GM19023 (cell line): ENCODE results near the gene MFSD2B.
"Not testable (repeated sequence)": the region's sequence is repeated elsewhere in the genome, so short reads cannot be mapped to it uniquely, and the experiment has no call there.

Source experiments
- ATAC-seq: cut with Tn5 transposase; IDR thresholded peaks from one replicate; pipeline ENCODE4 v1.9.1; 2021; ENCODE audit warnings: mild to moderate bottlenecking, moderate library complexity; ENCODE audit not compliant: unreplicated experiment

Gene MFSD2B

DNA sequence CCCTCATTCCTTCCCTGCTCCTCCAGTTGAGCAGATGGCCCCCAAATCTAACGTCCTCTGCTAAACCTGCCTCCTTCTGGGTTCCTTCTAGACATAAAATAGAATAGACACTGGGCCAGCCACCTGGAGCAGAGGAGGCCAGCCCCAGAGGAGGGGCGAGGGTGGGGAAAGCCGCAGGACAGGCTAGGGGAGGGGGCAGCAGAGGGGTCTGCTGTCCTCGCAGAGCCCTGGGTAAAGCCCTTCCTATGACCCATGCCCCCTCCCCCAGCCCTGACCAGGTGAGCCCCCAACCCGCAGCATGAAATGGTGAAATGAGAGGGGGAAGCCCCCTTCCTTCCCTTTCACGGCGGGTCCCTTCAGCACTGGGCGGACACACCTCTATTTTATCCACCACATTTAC lies 7.8 kb downstream of the MFSD2B start:
- no peak for ATAC-seq

DNA sequence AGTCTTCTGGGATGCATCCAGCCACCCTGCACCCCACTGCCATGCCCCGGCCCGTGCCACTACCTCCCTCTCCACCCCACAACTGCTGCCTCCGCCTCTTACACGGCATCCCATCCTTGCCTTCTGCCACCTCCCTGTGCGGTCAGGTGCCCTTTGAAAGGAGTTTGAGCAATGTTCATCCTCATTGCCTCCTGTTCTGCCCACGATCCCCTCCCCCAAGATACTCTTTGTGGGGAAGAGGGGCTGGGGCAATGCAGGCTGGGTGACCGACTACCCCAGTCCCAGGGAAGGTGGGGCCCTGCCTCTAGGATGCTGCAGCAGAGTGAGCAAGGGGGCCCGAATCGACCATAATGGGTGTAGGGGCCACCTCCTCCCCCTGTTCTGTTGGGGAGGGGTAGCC lies 8.4 kb downstream of the MFSD2B start:
- ATAC-seq, result no peak

DNA sequence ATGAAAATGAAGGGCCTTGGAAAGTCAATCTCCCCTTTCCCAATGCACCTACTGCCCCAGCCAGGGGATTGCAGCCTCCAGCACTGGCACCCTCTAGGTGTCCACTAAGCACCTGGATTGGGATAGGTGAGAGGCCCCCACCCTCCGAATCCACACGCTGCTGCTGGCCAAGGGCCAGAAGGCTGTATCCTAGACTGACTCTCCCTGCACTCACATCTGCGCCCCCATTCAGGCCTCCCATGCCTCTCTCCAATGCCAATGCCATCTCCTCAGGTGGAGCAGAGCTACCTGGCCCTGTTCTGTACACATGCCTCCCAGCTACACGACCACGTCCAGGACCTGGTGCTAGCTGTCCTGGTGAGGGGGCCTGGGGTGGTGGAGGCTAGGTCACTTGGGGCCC lies 9.8 kb downstream of the MFSD2B start:
- ATAC-seq, result no peak

DNA sequence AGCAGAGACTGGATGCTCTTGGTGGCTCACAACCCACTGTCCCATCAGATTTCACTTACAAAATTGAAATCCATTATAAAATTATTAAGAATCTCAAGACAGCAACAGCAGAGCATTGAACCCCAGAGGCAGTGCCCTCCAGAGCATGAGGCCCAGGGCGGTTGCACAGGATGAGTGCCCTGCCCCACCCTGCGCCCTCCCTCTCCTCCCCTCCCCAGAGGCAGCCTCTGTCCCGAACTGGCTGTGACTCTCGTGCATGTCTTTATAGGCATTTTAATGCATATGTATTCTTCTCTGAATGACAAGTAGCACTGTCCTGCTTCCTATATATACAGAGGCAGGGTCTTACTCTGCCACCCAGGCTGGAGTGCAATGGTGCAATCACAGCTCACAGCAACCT lies 10.4 kb downstream of the MFSD2B start:
- no peak for ATAC-seq

DNA sequence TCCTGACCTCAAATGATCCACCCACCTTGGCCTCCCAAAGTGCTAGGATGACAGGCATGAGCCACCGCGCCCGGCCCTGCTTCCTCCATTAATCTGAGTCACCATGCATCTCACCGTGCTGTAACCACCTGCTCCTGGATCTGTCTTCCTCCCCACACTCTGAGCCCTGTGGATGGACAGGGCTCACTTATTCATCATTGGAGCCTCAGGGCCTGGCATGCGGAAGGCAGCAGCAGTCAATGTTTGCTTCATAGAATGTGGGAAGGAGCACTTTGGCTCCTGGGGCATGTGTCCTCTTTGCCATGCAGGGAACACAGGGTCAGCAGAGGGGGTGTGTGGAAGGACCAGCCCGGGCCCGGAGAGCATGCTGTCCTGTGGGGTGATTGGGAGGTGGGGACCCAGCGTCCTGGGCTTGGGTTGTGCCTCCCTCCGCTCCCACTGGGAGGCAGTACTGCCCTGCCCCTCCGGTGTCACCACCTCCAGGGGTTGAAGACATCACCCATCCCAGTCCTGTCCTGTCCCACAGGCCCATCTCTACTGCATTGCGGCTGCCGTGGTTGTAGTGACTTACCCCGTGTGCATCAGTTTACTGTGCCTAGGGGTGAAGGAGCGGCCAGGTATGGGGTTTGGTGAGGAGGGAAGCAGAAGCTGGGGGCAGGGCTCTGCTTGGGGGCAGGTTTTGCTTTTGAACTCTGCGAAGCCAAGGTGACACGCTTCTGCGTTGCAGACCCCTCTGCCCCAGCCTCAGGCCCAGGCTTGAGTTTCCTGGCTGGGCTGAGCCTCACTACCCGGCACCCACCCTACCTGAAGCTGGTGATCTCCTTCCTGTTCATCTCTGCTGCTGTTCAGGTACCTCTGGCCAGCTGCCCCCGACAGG lies 11.5 kb downstream of the MFSD2B start:
- ATAC-seq, result no peak

DNA sequence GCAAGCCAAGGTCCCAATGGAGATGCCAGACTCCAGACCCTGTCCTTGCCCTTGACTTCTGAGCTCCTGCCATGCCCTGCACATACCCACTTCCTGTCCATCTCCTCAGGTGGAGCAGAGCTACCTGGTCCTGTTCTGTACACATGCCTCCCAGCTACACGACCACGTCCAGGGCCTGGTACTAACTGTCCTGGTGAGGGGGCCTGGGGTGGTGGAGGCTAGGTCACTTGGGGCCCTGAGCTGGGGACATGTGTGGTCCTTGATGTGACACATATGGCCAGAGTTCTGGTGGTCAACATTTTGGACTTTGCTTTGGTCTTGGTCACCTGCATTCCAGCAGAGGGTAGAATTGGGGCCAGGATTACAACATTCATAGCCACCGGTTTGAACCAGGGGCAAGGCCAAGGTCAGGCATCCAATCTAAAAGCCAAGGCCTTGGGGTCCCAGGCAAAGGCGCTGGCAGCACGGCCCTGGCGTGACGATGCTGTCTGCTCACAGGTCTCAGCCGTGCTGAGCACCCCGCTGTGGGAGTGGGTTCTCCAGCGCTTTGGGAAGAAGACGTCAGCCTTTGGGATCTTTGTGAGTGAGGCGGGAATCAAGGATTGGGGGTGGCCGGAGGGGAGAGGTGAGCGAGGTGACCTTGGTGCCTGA lies 12.6 kb downstream of the MFSD2B start:
- no peak for ATAC-seq

DNA sequence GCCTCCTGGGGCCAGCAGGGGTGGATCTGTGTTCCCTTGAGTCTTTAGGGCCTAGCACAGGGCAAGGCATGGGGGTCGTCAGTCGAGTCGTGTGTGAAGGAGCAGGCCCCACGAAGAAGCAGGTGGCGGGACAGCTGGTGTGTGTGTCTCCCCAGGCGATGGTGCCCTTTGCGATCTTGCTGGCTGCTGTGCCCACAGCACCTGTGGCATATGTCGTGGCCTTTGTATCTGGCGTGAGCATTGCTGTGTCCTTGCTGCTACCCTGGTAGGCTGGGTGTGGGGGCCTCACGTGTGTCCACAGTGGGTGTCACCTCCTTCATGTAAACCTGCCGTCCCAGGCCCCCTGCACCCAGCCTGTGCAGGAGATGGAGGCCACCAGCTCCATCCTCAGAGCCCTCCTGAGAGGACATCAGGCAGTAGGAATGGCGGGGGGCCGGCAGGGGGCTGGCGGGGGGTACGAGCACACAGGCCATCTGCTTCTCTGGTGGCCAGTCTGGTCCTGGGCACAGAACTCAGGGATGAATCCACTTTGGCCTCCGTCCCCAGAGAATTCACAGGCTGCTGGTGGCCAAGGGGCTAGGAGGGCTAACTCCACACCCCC lies 13.2 kb downstream of the MFSD2B start:
- ATAC-seq, result no peak

DNA sequence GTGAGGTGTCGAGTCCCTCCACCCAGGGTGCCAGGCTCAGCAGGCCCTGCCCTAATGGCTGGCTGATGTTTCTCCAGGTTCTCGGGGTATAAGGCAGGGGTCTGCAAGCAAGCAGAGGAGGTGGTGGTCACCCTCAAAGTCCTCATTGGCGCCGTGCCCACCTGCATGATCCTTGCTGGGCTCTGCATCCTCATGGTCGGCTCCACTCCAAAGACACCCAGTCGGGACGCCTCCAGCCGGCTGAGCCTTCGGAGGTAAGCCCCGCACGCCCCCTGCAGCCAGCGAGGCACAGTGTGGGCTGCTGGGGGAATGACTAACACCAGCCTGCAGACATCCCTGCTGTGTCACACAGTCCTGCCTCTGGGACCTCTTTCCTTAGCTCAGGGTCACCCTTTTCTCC lies 14.1 kb downstream of the MFSD2B start:
- ATAC-seq, result no peak

DNA sequence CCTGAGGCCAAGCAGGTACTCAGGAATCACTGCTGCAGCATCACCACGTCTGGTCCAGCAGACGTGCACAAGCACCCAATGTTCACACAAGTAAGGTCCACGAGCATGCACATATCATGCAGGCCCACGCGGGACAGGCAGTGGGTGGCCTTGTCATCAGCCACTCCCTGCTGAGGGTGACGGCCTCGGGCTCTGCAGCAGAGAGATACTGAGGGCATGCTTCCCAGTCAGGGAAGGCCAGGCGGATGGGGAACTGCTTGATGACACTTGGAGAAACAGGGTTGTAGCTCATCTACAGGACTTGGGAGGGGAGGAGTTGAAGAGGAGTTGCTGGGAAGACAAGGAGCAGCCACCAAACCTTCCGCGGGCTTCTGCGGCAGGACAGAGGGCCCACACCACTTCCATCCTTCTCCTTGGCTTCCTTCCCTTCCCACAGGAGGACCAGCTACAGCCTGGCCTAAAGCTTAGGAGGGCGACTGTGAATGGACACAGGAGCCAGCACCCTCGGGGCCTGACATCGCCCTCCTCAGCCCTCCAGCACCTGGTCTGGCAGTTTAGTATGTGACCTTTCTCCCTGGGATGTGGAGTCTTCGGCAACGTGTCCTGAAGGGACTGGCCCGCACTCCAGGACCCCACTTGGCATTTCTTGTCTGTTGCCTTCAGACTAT lies 15.2 kb downstream of the MFSD2B start:
- no peak for ATAC-seq

DNA sequence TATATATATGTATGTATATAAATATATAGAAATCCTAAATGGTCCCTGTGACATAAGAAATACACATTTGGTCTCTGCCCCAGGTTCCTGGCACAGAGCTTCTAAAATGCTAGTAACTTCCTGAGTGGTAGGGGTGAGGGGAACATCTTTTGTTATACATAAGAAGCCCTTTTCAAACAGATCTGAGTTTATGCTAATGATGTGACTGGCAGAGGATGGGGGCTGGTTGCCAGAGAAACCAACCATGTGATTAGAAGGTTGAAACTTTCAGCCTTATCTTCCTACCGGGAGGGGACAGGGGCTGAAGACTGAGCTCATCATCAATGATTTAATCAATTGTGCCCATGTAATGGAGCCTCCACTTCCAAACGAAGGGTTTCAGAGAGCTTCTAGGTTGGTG lies 16.3 kb downstream of the MFSD2B start:
- ATAC-seq, result no peak

DNA sequence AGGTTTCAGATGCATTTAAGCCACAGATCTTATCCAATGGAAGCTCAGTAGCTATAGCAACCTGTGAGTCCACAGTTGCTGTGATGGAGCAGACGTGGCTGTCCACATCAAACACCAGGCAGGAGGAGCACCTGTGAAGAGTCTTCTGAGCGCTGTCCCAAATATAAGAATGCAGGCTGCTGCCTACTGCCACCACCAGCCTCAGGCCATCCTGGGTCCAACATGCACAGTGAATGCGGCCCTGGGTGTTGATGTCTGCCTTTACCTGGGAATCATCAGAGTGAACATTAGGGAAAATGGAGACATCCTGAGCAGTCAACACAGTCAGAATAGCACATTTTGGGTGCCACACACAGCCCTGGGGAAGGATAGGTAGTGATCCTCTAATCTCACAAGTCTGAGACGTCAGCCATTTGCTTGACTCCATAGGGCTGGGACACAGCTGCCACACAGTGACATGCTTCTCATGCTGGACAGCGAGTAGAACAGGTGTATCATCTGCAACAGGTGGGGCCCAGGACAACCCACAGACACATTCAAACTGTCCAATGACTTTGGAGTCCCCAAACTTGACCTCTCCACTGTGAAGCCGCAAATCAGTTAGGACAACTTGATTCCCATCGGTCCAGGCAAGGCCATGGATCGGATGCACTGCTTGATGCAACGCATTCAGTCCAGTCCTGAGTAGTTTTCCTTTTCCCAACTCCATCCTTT lies 29.1 kb downstream of the MFSD2B start:
- ATAC-seq, result no peak

DNA sequence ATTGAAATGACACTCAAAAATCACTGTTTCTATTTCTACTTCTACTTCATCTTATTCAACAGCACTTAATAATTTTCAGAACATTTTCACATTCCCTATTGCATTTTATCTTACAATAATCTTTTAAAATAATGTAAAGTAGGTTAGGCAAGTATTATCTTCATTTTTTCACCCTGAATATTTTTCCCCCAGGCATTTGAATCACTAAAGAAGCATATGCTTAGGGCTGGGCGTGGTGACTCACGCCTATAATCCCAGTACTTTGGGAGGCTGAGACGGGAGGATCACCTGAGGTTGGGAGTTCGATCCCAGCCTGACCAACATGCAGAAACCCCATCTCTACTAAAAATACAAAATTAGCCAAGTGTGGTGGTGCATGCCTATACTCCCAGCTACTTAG lies 30.6 kb downstream of the MFSD2B start:
- no peak for ATAC-seq

DNA sequence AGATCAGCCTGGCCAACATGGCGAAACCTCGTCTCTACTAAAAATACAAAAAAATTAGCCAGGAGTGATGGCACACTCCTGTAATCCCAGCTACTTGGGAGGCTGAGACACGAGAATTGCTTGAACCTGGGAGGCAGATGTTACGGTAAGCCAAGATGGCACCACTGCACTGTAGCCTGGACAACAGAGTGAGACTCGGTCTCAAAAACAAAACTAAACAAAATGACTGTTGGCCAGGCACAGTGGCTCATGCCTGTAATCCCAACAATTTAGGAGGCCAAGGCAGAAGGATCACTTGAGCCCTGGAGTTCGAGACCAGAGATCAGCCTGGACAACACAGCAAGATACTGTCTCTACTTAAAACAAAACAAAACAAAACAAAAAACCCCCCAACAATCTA lies 33.2 kb downstream of the MFSD2B start:
- ATAC-seq, result not testable (repeated sequence)

DNA sequence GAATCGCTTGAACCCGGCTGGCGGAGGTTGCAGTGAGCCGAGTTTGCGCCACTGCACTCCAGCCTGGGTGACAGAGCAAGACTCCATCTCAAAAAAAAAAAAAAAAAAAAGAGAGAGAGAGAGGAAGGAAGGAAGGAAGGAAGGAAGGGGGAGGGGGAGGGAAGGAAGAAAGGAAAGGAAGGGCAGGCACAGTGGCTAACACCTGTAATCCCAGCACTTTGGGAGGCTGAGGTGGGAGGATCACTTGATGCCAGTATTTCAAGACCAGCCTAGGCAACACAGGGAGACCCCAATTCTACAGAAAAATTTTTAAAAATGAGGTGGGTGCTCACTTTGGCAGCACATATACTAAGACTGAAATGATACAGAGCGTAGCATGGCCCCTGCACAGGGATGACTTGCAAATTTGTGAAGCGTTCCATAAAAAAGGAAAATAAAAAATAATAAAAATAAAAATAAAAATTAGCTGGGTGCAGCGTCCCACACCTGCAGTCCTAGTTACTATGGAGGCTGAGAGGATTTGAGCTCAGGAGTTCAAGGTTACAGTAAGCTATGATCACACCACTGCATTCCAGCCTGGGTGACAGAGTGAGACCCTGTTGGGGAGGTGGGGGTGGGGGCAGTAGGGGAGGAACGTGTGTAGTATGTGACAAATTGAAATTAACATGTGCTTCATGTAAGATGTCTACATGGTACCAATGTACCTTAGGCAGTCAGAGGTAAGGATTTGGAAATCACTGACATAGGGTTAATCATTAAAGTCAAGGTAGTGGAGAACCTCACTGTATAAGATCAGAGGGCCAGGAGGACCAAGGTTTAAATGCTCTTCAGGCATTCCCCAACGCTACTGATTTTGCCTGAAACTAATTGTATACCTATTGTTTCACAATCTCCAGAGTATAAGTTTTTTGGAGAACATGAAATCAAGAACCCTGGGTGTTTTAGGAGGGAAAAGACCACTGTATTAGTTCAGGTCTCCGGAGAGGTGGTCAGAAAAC lies 35.9 kb downstream of the MFSD2B start:
- no peak for ATAC-seq

DNA sequence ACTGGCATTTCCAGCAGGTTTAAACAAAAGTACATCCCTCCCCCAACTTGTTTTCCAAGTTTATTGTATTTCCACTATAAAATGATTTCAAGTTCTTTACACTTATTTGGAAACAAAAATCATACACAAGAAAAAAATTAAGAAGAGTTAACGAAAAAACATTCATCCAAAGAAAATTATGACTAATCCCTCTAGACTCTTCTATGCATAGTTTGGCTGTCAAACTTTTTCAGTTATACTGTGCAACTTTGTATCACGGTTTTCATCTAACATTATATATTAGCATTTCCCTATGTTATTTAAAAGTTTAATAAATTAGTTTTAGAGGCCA lies 36.7 kb downstream of the MFSD2B start:
- no peak for ATAC-seq

DNA sequence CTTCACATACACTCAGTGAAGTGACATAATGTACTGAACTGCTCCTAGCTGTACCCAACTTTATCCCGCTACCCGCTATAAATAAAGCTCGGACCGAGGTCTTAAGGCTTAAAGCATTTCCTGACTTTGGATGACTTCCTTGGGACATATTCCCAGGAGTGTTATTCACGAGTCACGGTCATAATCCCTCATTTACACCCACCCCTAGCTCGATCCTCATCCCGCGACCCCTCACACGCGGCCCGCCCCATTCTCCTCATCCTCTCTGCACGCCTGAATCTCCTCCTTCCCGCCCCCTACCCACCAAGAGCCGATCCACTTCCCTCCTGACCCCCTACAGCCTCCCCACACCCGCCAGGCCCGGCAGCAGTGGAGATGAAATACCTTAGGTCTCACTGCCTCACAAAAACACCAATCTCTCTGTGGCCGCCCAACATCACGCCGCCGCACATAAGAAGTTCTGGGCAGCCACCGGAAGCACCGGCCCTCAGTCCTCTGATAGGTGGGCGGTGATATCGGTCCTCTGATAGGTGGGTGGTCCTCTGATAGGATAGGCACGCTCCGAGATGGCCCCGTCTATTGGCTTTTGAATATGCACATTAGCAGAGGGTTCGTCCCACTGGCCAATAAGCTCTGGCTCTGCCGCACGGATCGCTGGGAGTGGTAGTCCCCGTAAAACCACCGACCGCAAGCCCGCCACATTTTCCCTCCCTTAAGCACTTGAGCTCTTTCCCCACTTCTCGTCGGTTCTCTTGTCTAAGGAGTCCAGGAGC lies 37.2 kb downstream of the MFSD2B start, which contains the start of gene WDCP:
Gene WDCP (minus strand): TSS at position 462 of the 773 bp plus-strand sequence. CDS start 7,897 bp downstream, outside the sequence.
- ATAC-seq, result peak; percentile 99

DNA sequence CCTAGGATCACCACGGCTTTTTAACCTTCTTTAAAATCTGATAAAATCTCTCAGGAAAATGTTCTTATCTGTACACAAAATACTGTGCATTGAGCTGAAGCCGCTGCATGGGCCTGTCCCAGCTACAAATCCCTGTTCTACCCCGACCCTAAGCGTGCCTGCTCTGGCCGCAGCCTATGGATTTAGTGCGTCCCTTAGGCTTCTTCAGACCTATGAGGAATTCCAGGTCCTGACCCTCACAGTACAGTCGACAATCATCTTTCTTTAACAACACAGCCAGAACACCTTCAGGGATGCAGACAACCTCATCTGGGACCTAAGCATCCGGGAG lies 37.8 kb downstream of the MFSD2B start:
- no peak for ATAC-seq

DNA sequence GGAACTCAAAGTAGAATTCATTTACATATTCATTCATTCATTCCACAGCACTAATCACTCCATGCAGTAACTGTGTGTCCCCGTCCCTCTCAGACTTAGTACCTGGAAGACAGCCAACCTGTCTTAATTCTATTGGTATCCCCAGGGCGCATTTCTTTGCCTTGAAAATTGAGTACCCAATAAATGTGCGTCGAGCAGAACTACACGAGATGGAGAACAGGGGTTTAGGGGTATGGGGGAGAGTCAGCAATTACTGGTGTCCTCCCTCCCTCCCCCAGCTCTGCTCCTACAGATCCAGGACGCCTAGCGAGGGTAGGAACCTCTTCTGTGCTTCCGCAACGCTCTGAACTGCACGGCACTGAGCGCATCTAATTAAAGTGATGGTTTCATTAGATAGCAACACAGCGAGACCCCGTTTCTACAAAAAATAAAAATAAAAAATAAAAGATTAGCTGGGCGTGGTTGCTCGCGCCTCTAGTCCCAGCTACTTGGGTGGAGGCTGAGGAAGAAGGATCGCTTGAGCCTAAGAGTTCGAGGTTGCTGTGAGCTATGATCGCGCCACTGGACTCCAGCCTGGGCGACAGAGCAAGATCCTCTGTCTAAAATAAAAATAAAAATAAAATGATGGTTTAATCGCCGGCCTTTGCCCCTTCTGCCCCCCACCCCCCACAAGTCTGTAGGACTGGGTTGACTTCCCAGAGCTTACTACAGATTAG lies 39.0 kb downstream of the MFSD2B start:
- ATAC-seq, result no peak
